Measurements from ENCODE around the gene KCNQ4. TPM values are rescaled to one million over a fixed set of nuclear protein-coding genes. Genes with fewer than 3 reads are reported as not detected.
A peak's percentile ranks its signal among the peaks of the same experiment; 100 is the strongest.

The KCNQ4 gene
- total and polyA plus RNA-seq, 2 of the 8 experiments (the other 6 are each of a cell fraction or from before 2014, with no cell fraction given) = 2.2 to 3.9 TPM

DNA sequence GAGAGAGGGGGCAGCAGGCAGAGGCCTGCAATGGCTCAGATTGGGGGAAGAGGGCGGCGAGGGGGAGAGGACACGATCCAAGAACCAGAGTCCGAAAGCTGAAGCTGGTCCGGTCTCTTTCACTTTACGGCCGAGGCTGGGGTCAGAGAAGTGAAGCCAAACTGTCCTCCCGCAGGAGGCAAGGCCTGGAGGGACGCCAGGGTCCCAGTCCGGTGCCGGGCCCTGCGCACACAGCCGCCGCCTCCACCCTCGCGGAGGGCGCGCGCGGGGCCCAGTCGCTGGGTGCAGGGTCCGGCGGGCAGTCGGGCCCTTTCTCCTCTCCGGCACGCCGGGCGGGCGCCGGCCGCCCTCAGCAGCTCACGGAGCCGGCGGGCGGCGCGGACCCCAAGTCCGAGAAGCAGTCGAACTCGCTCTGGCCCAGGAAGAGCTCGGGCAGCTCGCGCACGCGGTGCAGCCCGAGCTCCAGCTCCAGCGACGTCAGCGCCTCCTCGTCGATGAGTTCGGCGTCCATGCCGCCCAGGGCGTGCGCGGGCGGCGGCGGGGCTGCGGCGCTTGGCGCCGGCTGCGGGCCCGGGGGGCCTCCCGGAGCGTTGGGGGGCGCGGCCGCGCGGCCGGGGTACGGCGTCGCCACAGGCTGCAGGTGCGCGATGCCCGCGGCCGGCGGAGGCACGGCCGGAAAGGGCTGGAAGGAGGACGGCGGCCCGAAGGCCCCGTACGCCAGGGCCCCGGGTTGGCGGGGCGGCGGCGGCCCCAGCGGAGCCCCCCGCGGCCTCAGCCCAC, 77.8 kb downstream of the KCNQ4 start:
- Histone ChIP-seq H3K27ac (ENCODE audit: low read depth, low read length) (peak overlapping the region; percentile 19; the same call in 1 of the 2 replicates), H3K27me3 (replicated peaks in 1 of 4; ENCODE audit: control insufficient read depth in 3 of 4, extremely low read depth in 1 of 4, insufficient read depth in 3 of 4, low read length in 3 of 4) (peaks cover 0 to 20% (median 16%) of the 10 kb centered on the region in 4 experiments; a peak in 5 of 7 replicates), H4K20me1 (replicated peaks in 1 of 2; ENCODE audit: control insufficient read depth in 1 of 2, insufficient read depth in 2 of 2, low read length in 2 of 2) (peaks cover 1 to 2% of the 10 kb centered on the region in 2 experiments), H3K14ac (ENCODE audit: insufficient read length) (no peak overlapping the region), H3K4me2 (ENCODE audit: insufficient read depth in 1 of 2, low read depth in 2 of 2, low read length in 2 of 2) (peak overlapping the region; percentile 82), H3K36me3 (ENCODE audit: control insufficient read depth in 2 of 4, insufficient read depth in 4 of 4, low read length in 3 of 4) (no peaks in the 10 kb centered on the region), H3K56ac (replicated peaks; ENCODE audit: insufficient read length, low read depth, low read length) (no peak overlapping the region), H2AFZ (ENCODE audit: low read length) (no peak overlapping the region), H3K4ac (replicated peaks; ENCODE audit: insufficient read length, low read depth, low read length) (no peak overlapping the region), H2BK5ac (ENCODE audit: low read depth, low read length) (no peak overlapping the region), H3K23me2 (ENCODE audit: low read depth, low read length) (peaks cover 7% of the 10 kb centered on the region; the same call in 1 of the 2 replicates), H3K79me2 (ENCODE audit: control insufficient read depth in 1 of 2, insufficient read depth in 2 of 2, low read length in 2 of 2) (no peaks in the 10 kb centered on the region), H3K18ac (ENCODE audit: extremely low read depth, low read length) (0 out of 2 replicates have a peak overlapping the region, but pooled peaks have one; percentile 71), H2AK5ac (ENCODE audit: low read depth, low read length) (no peak overlapping the region), H3K4me3 (ENCODE audit: extremely low read depth in 1 of 4, insufficient read depth in 2 of 4, low read depth in 3 of 4, low read length in 4 of 4) (peak overlapping the region; percentile 39 to 64 (median 48)), H2BK120ac (replicated peaks; ENCODE audit: low read depth, low read length) (no peak overlapping the region), H3K9me3 (ENCODE audit: insufficient read depth in 2 of 2, low read depth in 1 of 2, low read length in 1 of 2) (no peaks in the 10 kb centered on the region), H3K23ac (ENCODE audit: insufficient read length) (no peak overlapping the region), H4K91ac (replicated peaks; ENCODE audit: insufficient read length, low read length) (peak overlapping the region; percentile 38), H3K9ac (replicated peaks in 1 of 4; ENCODE audit: extremely low read depth in 1 of 4, low read depth in 3 of 4, low read length in 3 of 4) (peak overlapping the region; percentile 39 to 89 (median 59); a peak in 5 of 7 replicates), H3K4me1 (replicated peaks in 1 of 4; ENCODE audit: control insufficient read depth in 3 of 4, insufficient read depth in 4 of 4, low read length in 3 of 4) (peaks cover 4 to 8% (median 6%) of the 10 kb centered on the region in 4 experiments), H4K5ac (ENCODE audit: insufficient read length, low read depth, low read length) (no peak overlapping the region), H4K8ac (ENCODE audit: extremely low read depth, insufficient read depth, low read length) (peak overlapping the region; percentile 94; the same call in 1 of the 2 replicates), H3K79me1 (ENCODE audit: low read depth, low read length) (no peaks in the 10 kb centered on the region), H2BK20ac (ENCODE audit: low read length) (no peak overlapping the region), H2BK12ac (ENCODE audit: low read depth, low read length) (no peak overlapping the region), H2BK15ac (ENCODE audit: low read length) (no peak overlapping the region)
- DNase-seq (ENCODE audit: low read depth in 1 of 2, low spot score in 2 of 2) = peak in 1 of 2 experiments; percentile 74
- CTCF ChIA-PET (ENCODE audit: partially characterized antibody) = interaction anchor here (0.5 to 26.8 kb wide), 8 partner anchors 8 to 100 kb away, joined by 3 to 917 read pairs (median 4); no protein-coding TSS in a partner anchor
- POLR2A ChIA-PET (ENCODE audit: partially characterized antibody) = interaction anchor here (1.0 to 2.6 kb wide), 21 partner anchors 7 to 170 kb away, joined by 3 to 25 read pairs (median 4); partner anchors contain the start of genes CTPS1 and NFYC
- WGBS, 2 experiments (ENCODE audit: extremely low coverage in 1 of 2, insufficient coverage in 1 of 2, insufficient read length in 1 of 2, insufficient replicate concordance in 2 of 2, low coverage in 1 of 2, low lambda C conversion rate in 2 of 2, missing lambda C conversion rate in 1 of 2) = 6% methylated on average over 26 of the region's 98 CpGs; no CpG with 5 or more reads in 1 of the 2 experiments
- no peak for FAIRE-seq
- TF ChIP-seq TCF12 (IDR thresholded peaks at IDR 0.05; ENCODE audit: low read depth, low read length) (no peak), SP2 (IDR thresholded peaks at IDR 0.05; ENCODE audit: low read length) (no peak), SIX5 (IDR thresholded peaks at IDR 0.05; ENCODE audit: low read depth, low read length) (no peak), CHD1 (IDR thresholded peaks at IDR 0.05; ENCODE audit: low read depth, low read length) (no peak), TEAD4 (IDR thresholded peaks at IDR 0.05; ENCODE audit: low read depth, low read length) (no peak), RNF2 (IDR thresholded peaks at IDR 0.05; ENCODE audit: borderline replicate concordance, low read depth, low read length, missing control alignments, poor library complexity, severe bottlenecking) (peak; percentile 43), CBX5 (IDR thresholded peaks at IDR 0.05; ENCODE audit: low read depth, low read length) (no peak), RXRA (IDR thresholded peaks at IDR 0.05; ENCODE audit: insufficient read depth, low read depth, low read length) (no peak)
